GM12892 (cell line): ENCODE results near the gene ITIH4.

Source experiments
- DNase-seq: peaks from one replicate; pipeline ENCODE4 v3.0.0; 2011; ENCODE audit not compliant: insufficient read length
- FAIRE-seq: peaks from 2 replicates; lab custom pipeline; 2011; peaks lifted over from hg19 to GRCh38; lab: Jason Lieb, UNC
- POLR2A ChIP-seq: IDR thresholded peaks from 2 replicates; pipeline ENCODE4 v1.6.1; 2011; ENCODE audit warnings: low read depth, low read length, control low read depth
- POLR2AphosphoS5 ChIP-seq: IDR thresholded peaks from 2 replicates; pipeline ENCODE4 v1.6.1; 2011; ENCODE audit warnings: low read depth, low read length, control low read depth
- TAF1 ChIP-seq: IDR thresholded peaks from 2 replicates; pipeline ENCODE4 v1.6.1; 2011; ENCODE audit warnings: low read depth, mild to moderate bottlenecking, control low read depth, low read length, borderline replicate concordance

The ITIH4 gene

GRCh38 chr3:52827441-52827840, 3.0 kb downstream of the ITIH4 start:
- FAIRE-seq, result no peak
- DNase-seq, result no peak
- TF ChIP-seq TAF1, result no peak
- no peak for TF ChIP-seq POLR2AphosphoS5
- TF ChIP-seq POLR2A, result no peak

GRCh38 chr3:52824037-52824436, 6.4 kb downstream of the ITIH4 start:
- no peak for DNase-seq
- no peak for TF ChIP-seq POLR2AphosphoS5
- no peak for TF ChIP-seq TAF1
- no peak for TF ChIP-seq POLR2A
- no peak for FAIRE-seq

GRCh38 chr3:52822363-52822762, 8.1 kb downstream of the ITIH4 start:
- TF ChIP-seq POLR2AphosphoS5 (no peak), POLR2A (no peak), TAF1 (no peak)
- DNase-seq (no peak), FAIRE-seq (no peak)

- DNase-seq (peak; percentile 52), FAIRE-seq (no peak)
- TF ChIP-seq POLR2AphosphoS5 (no peak), POLR2A (no peak), TAF1 (no peak)
Measured at GRCh38 chr3:52820736-52821135, 9.7 kb downstream of the ITIH4 start.

GRCh38 chr3:52819936-52820335, 10.5 kb downstream of the ITIH4 start:
- no peak for DNase-seq
- TF ChIP-seq POLR2AphosphoS5 (no peak), POLR2A (no peak), TAF1 (no peak)
- no peak for FAIRE-seq

GRCh38 chr3:52817860-52818259, 12.6 kb downstream of the ITIH4 start:
- FAIRE-seq, result no peak
- no peak for DNase-seq
- TF ChIP-seq POLR2A (no peak), POLR2AphosphoS5 (no peak), TAF1 (no peak)

GRCh38 chr3:52817221-52817620, 13.3 kb downstream of the ITIH4 start:
- no peak for DNase-seq
- no peak for FAIRE-seq
- TF ChIP-seq POLR2AphosphoS5 (no peak), POLR2A (no peak), TAF1 (no peak)

- TF ChIP-seq POLR2AphosphoS5 (no peak), POLR2A (no peak), TAF1 (no peak)
- FAIRE-seq (no peak), DNase-seq (no peak)
Measured at GRCh38 chr3:52816654-52817053, 13.8 kb downstream of the ITIH4 start.

GRCh38 chr3:52816199-52816598, 14.3 kb downstream of the ITIH4 start:
- DNase-seq (no peak), FAIRE-seq (no peak)
- TF ChIP-seq TAF1 (no peak), POLR2A (no peak), POLR2AphosphoS5 (no peak)

GRCh38 chr3:52813810-52814209, 16.7 kb downstream of the ITIH4 start:
- TF ChIP-seq TAF1 (no peak), POLR2AphosphoS5 (no peak), POLR2A (no peak)
- no peak for FAIRE-seq
- no peak for DNase-seq

GRCh38 chr3:52811452-52812011, 18.9 kb downstream of the ITIH4 start:
- TF ChIP-seq POLR2AphosphoS5 (no peak), TAF1 (no peak)
- DNase-seq (no peak), FAIRE-seq (no peak)

GRCh38 chr3:52810923-52811322, 19.5 kb downstream of the ITIH4 start:
- DNase-seq (no peak), FAIRE-seq (no peak)
- TF ChIP-seq TAF1 (no peak), POLR2AphosphoS5 (no peak), POLR2A (no peak)
